GM19452 (cell line): ENCODE measurements around the gene LCNL1.

Experiments used
- ATAC-seq: cut with Tn5 transposase; IDR thresholded peaks from one replicate; pipeline ENCODE4 v1.9.1; 2021; ENCODE audit not compliant: unreplicated experiment

LCNL1 gene

GRCh38 chr9:136946228-136947027 is 36.4 kb upstream of the LCNL1 start:
- ATAC-seq: no peak

DNA sequence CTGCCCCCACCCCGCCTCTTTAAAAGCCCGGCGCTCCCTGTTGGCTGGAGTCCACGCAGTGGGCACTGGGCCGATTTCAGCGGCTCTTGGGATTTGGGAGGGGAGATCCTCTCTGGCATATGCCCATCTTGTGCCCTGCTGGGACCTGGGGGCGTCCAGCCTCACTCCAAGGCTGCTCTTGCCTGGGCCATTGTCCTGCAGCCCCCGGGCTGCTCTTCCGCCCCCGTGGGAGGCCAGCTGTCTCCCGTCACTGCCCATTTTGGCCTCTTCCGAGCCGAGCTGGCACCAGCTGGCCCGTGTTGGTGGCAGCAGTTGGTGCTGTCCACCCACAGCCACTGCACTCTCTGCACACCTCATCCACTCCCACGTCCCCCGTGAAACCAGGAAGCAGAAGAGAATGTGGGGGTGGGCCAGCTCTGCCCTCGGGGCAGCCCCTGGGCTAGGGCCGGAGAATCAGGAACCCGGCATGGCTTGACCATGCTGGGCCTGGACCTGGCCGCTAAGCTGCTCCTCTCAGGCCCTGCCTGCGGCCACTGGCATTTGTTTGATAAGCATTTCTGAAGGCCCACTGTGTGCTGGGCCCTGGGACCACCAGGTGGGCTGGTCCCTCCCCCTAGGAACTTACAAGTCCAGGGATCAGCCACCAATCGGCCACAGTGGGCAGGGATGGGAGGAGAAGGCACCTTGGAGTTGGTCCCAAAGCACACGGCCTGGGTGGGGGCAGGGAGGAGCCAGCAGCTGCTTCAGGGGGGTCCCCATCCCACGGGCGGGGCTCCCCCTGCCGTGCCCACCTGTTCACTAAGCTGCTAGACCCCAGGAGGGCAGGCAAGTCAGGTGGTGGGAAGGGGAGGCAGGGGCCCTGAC is 35.5 kb upstream of the LCNL1 start:
- ATAC-seq: no peak

DNA sequence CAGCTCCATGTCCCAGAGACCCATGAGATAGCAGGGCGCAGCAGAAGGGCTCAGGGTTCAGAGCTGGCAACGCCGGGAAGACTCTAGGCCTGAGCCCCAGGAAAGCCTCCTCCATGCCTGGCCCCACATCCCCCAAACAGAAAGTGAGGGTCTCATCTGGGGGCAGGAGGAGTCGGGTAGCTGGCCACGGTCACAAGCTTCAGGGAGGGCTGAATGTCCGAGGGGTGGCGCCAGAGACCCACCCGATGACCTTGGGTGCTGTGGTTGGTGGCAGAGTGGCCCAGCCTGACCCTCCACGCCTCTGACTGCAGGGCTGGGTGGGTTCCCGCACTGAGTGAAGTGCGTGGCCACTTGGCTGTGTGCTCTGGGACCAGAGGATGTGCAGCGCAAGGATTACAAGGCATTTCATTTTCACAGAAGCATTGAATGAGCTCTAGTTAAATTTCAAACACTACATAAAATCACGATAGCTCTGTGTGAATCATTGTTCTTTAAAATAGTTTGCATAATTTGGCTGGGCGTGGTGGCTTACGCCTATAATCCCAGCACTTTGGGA is 34.8 kb upstream of the LCNL1 start:
- ATAC-seq: no peak

DNA sequence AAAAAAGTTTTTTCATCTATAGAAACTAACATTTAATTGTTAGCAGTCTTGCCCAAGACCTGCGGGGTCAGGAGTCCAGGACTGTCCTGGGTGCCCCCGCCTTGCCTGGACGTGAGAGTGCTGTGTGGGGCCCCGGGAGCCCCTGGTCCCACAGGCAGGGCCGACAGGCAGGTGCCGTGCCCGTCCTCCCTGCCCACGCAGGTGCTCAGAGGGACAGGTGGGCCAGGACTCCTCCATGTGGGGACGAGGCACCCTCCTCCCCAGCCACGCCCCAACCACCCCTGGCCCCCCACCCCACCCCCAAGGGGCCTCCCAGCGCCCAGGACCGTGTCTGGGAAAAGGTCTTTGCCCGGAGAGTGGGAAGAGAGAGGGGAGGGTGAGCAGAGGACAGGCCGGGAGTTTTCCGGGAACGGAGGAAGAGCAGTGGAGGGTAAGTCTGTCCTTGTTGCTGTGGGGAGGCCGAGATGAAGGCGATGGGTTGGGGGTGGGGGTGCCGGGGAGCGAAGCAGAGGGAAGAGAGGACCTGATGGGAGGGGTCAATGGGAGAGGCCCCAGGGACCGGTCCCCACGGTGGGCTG is 33.5 kb upstream of the LCNL1 start:
- ATAC-seq: no peak

DNA sequence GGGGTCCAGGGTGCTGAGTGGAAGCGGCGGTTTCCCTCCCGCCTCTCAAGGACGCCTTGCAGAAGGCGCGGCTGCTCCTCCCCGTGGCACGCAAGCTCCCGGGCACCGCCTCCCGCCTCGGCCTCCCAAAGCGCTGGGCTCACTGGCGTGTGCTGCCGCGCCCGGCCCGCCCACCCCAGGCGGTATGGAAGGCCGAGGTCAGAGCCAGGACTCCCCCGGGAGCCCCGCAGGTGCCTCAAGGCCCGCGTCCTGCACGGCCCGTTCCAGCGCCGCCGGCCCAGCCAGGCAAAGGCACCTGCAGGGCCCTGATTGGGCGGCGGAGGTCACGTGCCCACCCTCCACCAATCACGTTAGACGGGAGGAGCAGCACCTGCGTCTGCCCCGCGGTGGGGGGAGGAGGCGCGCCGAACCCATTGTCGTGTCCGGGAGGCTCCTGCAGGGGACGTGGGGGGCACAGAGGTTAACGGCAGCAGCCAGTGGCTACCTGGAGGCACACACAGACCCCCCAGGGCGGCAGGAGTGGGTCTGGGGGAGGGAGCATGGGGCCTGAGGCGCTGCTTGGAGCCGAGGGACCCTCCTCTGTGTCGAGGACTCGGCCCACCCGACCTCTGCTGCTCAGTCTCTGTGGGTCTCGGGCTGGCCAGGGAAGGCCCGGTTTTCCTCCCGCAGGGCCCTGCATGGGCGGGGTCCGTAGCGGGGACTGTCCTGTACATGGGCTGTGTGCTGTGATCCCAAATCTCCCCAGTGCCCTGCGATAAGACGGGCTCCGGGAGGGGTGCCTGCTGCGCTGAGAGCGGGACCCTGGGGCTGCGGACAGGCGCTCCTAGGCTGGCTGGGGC is 32.8 kb upstream of the LCNL1 start:
- ATAC-seq: peak; percentile 73

GRCh38 chr9:136950656-136951276 is 32.0 kb upstream of the LCNL1 start:
- no peak for ATAC-seq

DNA sequence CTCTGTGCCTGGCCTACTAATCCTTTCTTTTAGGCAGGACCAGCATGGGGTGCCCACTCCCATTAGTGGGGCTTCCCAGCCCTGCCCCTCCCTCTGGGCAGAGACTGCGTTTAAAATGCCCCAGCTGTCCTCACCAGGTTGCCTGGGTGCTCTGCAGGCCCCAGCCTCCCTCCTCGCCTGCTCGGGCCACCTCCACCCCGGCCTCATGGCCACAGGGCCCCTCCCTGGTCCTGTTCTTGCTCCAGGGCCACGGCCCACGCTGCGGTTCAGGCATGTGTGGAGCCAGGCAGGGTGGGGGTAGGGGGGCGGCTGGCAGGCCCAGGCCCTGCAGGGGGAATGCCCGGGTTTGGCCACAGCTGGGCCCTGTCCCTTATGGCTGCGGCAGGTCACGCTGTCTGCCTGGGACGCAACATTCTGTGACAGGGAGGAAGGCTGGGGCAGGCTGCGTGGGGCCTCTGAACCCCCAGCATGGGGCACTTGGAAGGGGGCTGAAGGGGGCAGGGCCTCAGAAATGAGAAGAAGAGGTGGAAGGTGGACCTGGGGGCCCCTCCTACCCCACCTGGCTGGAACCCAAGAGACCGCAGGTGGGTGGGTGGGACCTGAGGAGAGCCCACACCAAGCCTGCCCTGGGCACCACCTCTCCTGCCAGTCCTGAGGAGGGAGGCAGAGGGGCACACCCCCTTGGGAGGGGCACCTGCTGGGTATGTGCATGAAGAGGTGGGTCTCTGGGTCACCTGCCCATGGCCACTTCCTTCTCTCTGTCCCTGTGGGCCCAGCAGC is 31.1 kb upstream of the LCNL1 start, which contains the start of gene LCN12:
LCN12 (plus strand) TSS at position 733 of the 780 bp plus-strand sequence. CDS start 55 bp downstream, outside the sequence.
- no peak for ATAC-seq

GRCh38 chr9:136952321-136952850 is 30.4 kb upstream of the LCNL1 start:
- no peak for ATAC-seq

- no peak for ATAC-seq
These were observed 29.7 kb upstream of the LCNL1 start for GRCh38 chr9:136952876-136953770.

DNA sequence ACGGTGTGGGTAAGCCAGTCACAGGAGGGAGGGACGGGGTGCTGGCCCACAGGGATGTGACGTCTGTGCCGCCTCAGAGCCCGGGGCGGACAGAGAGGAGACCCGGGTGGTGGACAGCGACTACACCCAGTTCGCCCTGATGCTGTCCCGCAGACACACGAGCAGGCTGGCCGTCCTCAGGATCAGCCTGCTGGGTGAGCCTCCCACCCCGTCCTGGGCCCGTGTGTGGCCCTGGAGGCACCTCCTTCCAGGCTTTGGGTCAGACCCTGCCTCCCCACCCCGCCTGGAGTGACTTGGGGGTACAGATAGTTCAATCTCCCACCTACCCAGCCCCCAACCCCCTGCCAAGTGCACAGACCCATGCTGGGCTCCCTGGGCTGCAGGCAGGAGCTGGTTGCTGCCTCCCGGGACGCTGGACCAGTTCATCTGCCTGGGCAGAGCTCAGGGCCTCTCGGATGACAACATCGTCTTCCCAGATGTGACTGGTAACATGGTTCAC is 29.0 kb upstream of the LCNL1 start:
- ATAC-seq: no peak

DNA sequence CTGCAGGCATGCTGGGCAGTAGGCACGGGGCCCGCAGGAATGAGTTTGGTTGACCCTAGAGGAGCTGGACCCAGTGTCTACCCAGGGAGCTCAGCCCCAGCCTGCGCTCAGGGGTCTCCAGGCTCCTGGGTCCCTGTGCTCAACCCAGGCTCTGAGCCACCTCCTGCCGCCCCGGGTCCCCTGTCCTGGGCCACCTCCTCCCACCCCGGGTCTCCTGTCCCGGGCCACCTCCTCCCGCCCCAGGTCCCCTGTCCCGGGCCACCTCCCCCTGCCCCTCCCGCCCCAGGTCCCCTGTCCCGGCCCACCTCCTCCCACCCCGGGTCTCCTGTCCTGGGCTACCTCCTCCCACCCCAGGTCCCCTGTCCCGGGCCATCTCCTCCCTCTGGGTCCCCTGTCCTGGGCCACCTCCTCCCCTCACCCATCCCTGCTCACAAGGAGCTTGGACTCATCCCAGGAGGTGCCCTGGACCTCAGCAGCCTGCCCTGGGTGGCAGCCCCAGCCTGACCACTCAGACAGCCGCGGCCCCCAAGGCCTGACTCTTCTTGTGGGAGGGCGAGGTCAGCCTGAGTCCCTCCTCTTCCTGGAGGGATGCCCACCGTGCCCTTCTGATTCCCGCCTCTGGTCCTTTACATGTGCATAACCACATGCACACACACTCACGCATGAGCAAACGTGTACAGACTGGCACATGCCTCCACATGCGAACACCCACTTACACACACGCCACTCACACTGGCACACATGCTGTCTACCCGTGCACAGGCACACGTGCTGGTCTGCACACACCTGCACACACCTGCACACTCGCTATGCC is 28.3 kb upstream of the LCNL1 start:
- ATAC-seq: no peak

GRCh38 chr9:136955202-136955942 is 27.4 kb upstream of the LCNL1 start:
- no peak for ATAC-seq

DNA sequence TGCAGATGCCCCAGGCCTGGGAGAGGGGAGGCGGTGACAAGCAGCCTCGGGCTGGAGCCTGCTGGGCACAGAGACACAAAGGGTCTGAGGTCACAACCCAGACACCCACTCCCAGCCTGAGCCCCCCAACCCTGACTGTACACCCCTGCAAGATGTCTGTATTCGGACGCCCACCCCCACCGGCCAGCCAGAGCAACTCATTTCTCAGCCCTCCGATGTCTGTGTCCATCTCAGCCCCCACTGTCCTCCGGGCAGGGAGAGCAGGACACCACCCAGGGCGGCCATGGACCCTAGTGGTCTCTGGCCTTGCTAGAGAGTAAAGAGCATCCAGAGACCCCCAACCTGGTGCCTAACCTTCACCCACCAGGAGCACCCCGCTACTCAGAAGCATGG is 26.9 kb upstream of the LCNL1 start:
- no peak for ATAC-seq

GRCh38 chr9:136956604-136957003 is 26.2 kb upstream of the LCNL1 start:
- ATAC-seq: no peak

- no peak for ATAC-seq
These were observed 25.3 kb upstream of the LCNL1 start for GRCh38 chr9:136957461-136957860.

DNA sequence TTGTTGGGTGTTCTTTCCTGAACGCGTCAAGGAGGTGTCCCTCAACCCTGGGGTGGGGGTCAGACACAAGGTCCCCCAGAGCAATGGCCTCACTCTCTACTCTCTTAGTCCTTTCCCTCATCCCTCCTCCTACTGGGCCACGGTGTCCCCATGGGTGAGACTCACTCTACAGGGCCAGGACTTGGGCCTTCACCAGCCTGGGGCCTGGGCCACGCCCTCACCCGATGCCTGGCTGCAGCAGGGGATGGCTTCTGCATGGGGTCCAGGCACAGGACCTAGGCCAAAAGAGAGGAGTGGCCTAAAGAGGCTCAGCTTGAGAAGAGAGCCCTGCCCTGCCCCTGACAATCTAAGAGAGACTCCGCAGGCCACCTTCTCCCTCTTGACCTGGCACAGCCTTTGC is 24.9 kb upstream of the LCNL1 start:
- no peak for ATAC-seq
